Vagina (tissue), 2 donors: ENCODE data around the gene HJURP. TPM values are rescaled to one million over a fixed set of nuclear protein-coding genes. Genes with fewer than 3 reads are reported as not detected.

ENCODE experiments used
- DNase-seq, 2 donors: peaks; one replicate each; pipeline ENCODE4 v3.0.0-alpha.2; 2017; ENCODE audit errors: extremely low spot score in 2 of 2
- H3K27ac ChIP-seq: fragments of 200-600 bp; sonication (generic); one replicate; pipeline ENCODE4 v1.5.1; 2019
- H3K27me3 ChIP-seq: fragments of 200-600 bp; sonication (generic); one replicate; pipeline ENCODE4 v1.5.1; 2019
- H3K36me3 ChIP-seq, 2 donors: fragments of 200-600 bp; sonication (generic); one replicate each; pipeline ENCODE4 v1.5.1; 2017 to 2019
- H3K4me1 ChIP-seq: fragments of 200-600 bp; sonication (generic); one replicate; pipeline ENCODE4 v1.5.1; 2019
- H3K4me3 ChIP-seq, 2 donors: fragments of 200-600 bp; sonication (generic); 1 replicate in 1 of 2; 2 replicates in 1 of 2; pipeline ENCODE4 v1.5.1; 2016 to 2019
- H3K9me3 ChIP-seq: fragments of 200-600 bp; sonication (generic); one replicate; pipeline ENCODE4 v1.5.1; 2019
- POLR2A ChIP-seq, 2 donors: fragments of 450-650 bp; IDR thresholded peaks; one replicate each; pipeline ENCODE4 v1.6.1; 2017; ENCODE audit warnings: antibody characterized with exemption in 2 of 2, mild to moderate bottlenecking in 2 of 2, moderate library complexity in 2 of 2
- POLR2AphosphoS5 ChIP-seq, 2 donors: sonication (generic); formaldehyde crosslinking; IDR thresholded peaks; one replicate each; pipeline ENCODE4 v1.9.0; 2017; ENCODE audit warnings: antibody characterized with exemption in 2 of 2, mild to moderate bottlenecking in 2 of 2, low read depth in 1 of 2; ENCODE audit not compliant: insufficient read depth in 1 of 2
- intact Hi-C: fragments of 100-400 bp; cut with DNase I; formaldehyde crosslinking; loops from one replicate; pipeline ENCODE4 v1.15.1; 2023
- total RNA-seq: library from RNA; depleted of rRNA; stranded (reverse); fragments of >200 nt; gene quantifications from one replicate; pipeline ENCODE4 v1.2.3, GENCODE V29; 2016
- TF ChIP-seq, protein P1 (sequence below), 3 experiments: fragments of 450-650 bp in 2 of 3; fragments of 200-600 bp in 1 of 3; sonication (generic) in 1 of 3; IDR thresholded peaks; one replicate each; pipeline ENCODE4 v1.5.1; 2017 to 2019; ENCODE audit warnings: antibody characterized with exemption in 3 of 3, mild to moderate bottlenecking in 2 of 3, moderate library complexity in 2 of 3

HJURP gene
- total RNA-seq, 1 donor from 2014 or later, result 2.2 TPM

DNA sequence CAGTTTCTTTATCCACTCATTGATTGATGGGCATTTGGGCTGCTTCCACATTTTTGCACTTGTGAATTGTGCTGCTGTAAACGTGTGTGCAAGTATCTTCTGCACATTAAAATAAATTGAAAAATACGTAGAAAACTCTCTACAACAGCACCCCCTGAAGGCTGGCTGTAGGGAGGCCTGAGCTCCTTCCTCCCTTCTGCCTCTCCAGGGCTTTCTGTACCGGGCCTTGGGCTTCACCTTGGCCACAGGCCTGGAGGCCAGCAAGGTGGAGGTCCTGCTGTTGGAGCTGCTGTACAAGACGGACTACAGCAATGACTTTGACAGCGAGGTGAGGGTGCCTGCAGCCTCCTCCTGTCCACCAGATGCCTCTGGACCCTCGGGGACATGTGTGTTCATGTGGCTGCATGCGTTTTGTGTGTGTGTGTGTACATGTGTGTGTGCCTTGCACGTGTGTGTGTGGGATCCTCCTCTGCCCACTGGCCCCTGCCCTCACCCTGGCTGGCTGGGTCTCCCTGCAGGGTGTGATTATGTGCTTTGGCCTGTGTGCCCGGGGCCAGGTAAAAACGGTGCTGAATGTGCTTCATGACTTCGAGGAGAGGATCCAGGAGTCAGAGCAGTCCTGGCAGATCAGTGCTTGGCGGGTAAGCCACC is 47.0 kb downstream of the HJURP start:
- peak in 1 of 2 donors; percentile 79 for DNase-seq
- no peaks in the 10 kb centered on the region for H3K36me3 ChIP-seq
- no peaks in the 10 kb centered on the region for H3K9me3 ChIP-seq
- TF ChIP-seq POLR2AphosphoS5 (IDR thresholded peaks at IDR 0.05; ENCODE audit: insufficient read depth in 1 of 2, low read depth in 1 of 2) (no peak), POLR2A (IDR thresholded peaks at IDR 0.05) (no peak)
- TF ChIP-seq, protein P1, sequence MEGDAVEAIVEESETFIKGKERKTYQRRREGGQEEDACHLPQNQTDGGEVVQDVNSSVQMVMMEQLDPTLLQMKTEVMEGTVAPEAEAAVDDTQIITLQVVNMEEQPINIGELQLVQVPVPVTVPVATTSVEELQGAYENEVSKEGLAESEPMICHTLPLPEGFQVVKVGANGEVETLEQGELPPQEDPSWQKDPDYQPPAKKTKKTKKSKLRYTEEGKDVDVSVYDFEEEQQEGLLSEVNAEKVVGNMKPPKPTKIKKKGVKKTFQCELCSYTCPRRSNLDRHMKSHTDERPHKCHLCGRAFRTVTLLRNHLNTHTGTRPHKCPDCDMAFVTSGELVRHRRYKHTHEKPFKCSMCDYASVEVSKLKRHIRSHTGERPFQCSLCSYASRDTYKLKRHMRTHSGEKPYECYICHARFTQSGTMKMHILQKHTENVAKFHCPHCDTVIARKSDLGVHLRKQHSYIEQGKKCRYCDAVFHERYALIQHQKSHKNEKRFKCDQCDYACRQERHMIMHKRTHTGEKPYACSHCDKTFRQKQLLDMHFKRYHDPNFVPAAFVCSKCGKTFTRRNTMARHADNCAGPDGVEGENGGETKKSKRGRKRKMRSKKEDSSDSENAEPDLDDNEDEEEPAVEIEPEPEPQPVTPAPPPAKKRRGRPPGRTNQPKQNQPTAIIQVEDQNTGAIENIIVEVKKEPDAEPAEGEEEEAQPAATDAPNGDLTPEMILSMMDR (IDR thresholded peaks at IDR 0.05), result no peak
- intact Hi-C loops, result no loop called here
- H3K27me3 ChIP-seq, result no peaks in the 10 kb centered on the region
- H3K27ac ChIP-seq, result no peak overlapping the region
- H3K4me1 ChIP-seq, result no peaks in the 10 kb centered on the region
- no peak overlapping the region for H3K4me3 ChIP-seq

GRCh38 chr2:233803994-233804393 is 50.3 kb downstream of the HJURP start:
- intact Hi-C loops, result no loop called here
- H3K9me3 ChIP-seq, result no peaks in the 10 kb centered on the region
- TF ChIP-seq POLR2AphosphoS5 (IDR thresholded peaks at IDR 0.05; ENCODE audit: insufficient read depth in 1 of 2, low read depth in 1 of 2), result no peak
- TF ChIP-seq, protein P1 (IDR thresholded peaks at IDR 0.05), result no peak
- no peak for TF ChIP-seq POLR2A (IDR thresholded peaks at IDR 0.05)
- DNase-seq, result peak in 1 of 2 donors; percentile 77
- H3K4me3 ChIP-seq, result no peak overlapping the region
- H3K4me1 ChIP-seq, result no peaks in the 10 kb centered on the region
- no peak overlapping the region for H3K27ac ChIP-seq
- H3K27me3 ChIP-seq, result no peaks in the 10 kb centered on the region
- no peaks in the 10 kb centered on the region for H3K36me3 ChIP-seq

DNA sequence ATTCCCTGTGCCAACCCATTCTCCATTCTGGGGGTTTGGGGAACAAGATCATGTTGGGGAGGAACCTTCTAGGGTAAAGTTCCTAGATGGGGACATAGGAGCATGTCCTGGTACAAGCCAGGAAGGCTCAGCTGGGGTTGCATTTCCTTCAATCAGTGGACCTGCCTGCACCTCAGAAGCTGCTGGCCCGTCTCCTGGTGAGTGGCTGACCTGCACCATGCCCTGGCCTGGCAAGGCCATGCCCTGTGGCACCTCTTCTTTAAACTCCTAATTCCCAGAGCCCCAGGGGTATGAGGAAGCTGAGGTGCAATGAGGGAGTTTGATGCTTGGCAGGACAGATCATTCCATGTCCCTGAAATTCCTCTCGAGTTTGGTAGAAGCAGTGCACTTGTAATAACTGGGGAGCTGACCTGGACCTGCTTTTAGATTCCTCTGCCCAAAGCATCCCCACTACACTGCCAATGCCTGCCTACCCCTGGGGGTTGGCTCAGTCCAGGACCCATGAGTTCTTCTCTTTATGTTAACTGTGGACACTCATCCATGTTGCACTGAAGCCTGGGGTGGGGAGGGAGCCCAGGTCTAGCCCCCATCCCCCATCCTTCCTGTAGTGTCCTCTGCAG is 50.9 kb downstream of the HJURP start:
- no peak for TF ChIP-seq POLR2A (IDR thresholded peaks at IDR 0.05)
- TF ChIP-seq, protein P1 (IDR thresholded peaks at IDR 0.05), result no peak
- no peak for TF ChIP-seq POLR2AphosphoS5 (IDR thresholded peaks at IDR 0.05; ENCODE audit: insufficient read depth in 1 of 2, low read depth in 1 of 2)
- Histone ChIP-seq H3K27me3 (no peaks in the 10 kb centered on the region), H3K9me3 (no peaks in the 10 kb centered on the region), H3K27ac (no peak overlapping the region), H3K4me3 (no peak overlapping the region), H3K4me1 (no peaks in the 10 kb centered on the region), H3K36me3 (no peaks in the 10 kb centered on the region)
- intact Hi-C loops, result no loop called here
- DNase-seq, result no peak

DNA sequence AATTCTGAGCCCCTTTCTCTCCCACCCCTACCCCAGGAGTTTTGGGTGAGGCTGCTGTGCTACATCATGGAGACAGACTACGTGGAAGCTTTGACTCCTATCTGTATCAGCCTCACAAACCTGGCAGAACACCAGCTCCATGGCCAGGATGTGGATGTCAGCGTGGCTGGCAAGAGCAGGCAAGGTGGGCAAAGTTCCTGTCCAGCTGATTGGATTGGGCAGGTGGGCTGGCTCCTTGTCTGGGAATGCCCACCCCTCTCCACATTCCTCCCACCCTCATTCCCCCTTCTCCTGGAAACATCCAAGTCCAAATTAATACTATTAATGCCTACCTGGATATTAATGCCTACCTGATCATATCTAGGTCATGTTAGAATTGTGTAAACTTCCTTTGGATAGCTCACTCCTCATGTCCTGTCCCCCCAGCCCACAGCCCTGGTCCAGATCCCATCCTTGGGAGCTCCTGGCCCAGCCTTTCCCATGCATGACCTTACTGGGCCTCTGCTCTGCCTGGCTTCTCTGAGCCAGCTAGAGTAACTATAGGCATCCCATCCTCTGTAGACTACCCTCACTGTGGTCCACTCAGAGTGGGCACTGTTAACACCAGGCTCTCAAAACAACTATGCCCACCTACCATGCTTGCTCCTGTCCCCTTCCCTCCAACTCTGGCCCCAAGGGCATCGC is 52.1 kb downstream of the HJURP start:
- H3K4me1 ChIP-seq, result no peaks in the 10 kb centered on the region
- no peaks in the 10 kb centered on the region for H3K9me3 ChIP-seq
- intact Hi-C loops, result no loop called here
- DNase-seq, result no peak
- H3K27me3 ChIP-seq, result no peaks in the 10 kb centered on the region
- TF ChIP-seq, protein P1 (IDR thresholded peaks at IDR 0.05), result no peak
- TF ChIP-seq POLR2AphosphoS5 (IDR thresholded peaks at IDR 0.05; ENCODE audit: insufficient read depth in 1 of 2, low read depth in 1 of 2) (no peak), POLR2A (IDR thresholded peaks at IDR 0.05) (no peak)
- H3K27ac ChIP-seq, result no peak overlapping the region
- no peaks in the 10 kb centered on the region for H3K36me3 ChIP-seq
- H3K4me3 ChIP-seq, result no peak overlapping the region
